ENCODE data around the gene MT1M. TPM values are rescaled to one million over a fixed set of nuclear protein-coding genes. Genes with fewer than 3 reads are reported as not detected.

The MT1M gene
- total RNA-seq, 1 donor from 2014 or later, result not detected

GRCh38 chr16:56603589-56603988 lies 28.9 kb upstream of the MT1M start:
- intact Hi-C loops (cut with micrococcal nuclease), result no loop called here
- Mint-ChIP-seq H3K4me3 (ENCODE audit: low read depth) (no peak overlapping the region), H3K4me1 (ENCODE audit: low read depth) (peaks cover 33% of the 10 kb centered on the region), H3K9me3 (no peaks in the 10 kb centered on the region), H3K27ac (no peak overlapping the region), H3K27me3 (ENCODE audit: low read depth) (peaks cover 14% of the 10 kb centered on the region), H3K36me3 (ENCODE audit: low read depth) (peaks cover 2% of the 10 kb centered on the region)
- DNase-seq (ENCODE audit: low spot score), result no peak

DNA sequence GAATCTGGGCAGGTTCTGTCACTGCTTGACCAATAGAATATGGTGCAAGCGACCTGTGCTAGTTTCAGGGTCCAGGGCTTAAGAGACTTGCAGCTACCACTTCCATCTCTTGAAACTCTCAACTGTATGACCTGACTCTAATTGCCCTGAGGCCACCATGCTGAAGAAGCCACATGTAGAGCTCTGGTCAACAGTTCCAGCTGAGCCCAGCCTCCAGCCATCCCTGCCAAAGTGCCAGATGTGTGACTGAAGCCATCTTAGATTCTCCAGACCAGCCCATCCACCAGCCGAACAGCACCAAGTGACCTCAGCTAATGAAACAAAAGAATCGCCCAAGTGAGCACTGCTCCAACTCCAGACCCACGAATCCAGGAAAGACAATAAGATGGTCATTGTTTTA lies 27.5 kb upstream of the MT1M start:
- peaks cover 16% of the 10 kb centered on the region for H3K36me3 Mint-ChIP-seq (ENCODE audit: low read depth)
- no peaks in the 10 kb centered on the region for H3K9me3 Mint-ChIP-seq
- peaks cover 36% of the 10 kb centered on the region for H3K4me1 Mint-ChIP-seq (ENCODE audit: low read depth)
- no peak overlapping the region for H3K27ac Mint-ChIP-seq
- intact Hi-C loops (cut with micrococcal nuclease), result loop anchor here (1.0 kb wide), 1 partner anchor 97 kb away; no protein-coding TSS in a partner anchor
- DNase-seq (ENCODE audit: low spot score), result no peak
- H3K4me3 Mint-ChIP-seq (ENCODE audit: low read depth), result no peak overlapping the region
- peaks cover 14% of the 10 kb centered on the region for H3K27me3 Mint-ChIP-seq (ENCODE audit: low read depth)

- intact Hi-C loops (cut with micrococcal nuclease), result no loop called here
- peaks cover 10% of the 10 kb centered on the region for H3K27me3 Mint-ChIP-seq (ENCODE audit: low read depth)
- H3K9me3 Mint-ChIP-seq, result no peaks in the 10 kb centered on the region
- H3K4me1 Mint-ChIP-seq (ENCODE audit: low read depth), result peaks cover 35% of the 10 kb centered on the region
- peaks cover 16% of the 10 kb centered on the region for H3K36me3 Mint-ChIP-seq (ENCODE audit: low read depth)
- H3K4me3 Mint-ChIP-seq (ENCODE audit: low read depth), result no peak overlapping the region
- H3K27ac Mint-ChIP-seq, result no peak overlapping the region
- no peak for DNase-seq (ENCODE audit: low spot score)
Observed at GRCh38 chr16:56605475-56605874, 27.0 kb upstream of the MT1M start.

DNA sequence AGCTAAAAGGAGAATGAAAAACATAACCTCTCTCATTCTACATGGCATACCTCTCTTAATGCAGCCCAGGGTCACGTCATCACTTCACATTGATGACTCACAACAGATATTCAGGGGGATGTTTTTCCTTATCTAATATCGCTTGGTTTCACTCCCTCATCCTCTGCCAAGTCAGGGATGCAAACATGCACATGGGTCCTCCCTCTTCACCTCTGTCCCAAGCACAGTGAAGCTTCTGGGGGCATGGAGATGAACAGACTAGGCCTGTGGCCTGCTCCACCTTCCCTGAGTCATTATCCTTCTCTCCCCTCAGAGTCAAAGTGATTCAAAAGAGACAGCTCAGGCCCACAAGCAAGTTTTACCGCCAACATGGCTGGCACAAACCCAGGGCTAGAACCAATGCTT lies 26.4 kb upstream of the MT1M start:
- intact Hi-C loops (cut with micrococcal nuclease), result no loop called here
- H3K9me3 Mint-ChIP-seq, result no peaks in the 10 kb centered on the region
- no peak overlapping the region for H3K4me3 Mint-ChIP-seq (ENCODE audit: low read depth)
- no peak for DNase-seq (ENCODE audit: low spot score)
- no peak overlapping the region for H3K27ac Mint-ChIP-seq
- H3K36me3 Mint-ChIP-seq (ENCODE audit: low read depth), result peaks cover 16% of the 10 kb centered on the region
- H3K27me3 Mint-ChIP-seq (ENCODE audit: low read depth), result peaks cover 6% of the 10 kb centered on the region
- peaks cover 41% of the 10 kb centered on the region for H3K4me1 Mint-ChIP-seq (ENCODE audit: low read depth)

GRCh38 chr16:56606476-56607108 lies 25.9 kb upstream of the MT1M start:
- Mint-ChIP-seq H3K4me1 (ENCODE audit: low read depth) (peaks cover 46% of the 10 kb centered on the region), H3K27me3 (ENCODE audit: low read depth) (peaks cover 4% of the 10 kb centered on the region), H3K9me3 (no peaks in the 10 kb centered on the region), H3K36me3 (ENCODE audit: low read depth) (peaks cover 16% of the 10 kb centered on the region), H3K4me3 (ENCODE audit: low read depth) (no peak overlapping the region), H3K27ac (peak overlapping the region; percentile 65)
- intact Hi-C loops (cut with micrococcal nuclease), result no loop called here
- DNase-seq (ENCODE audit: low spot score), result no peak

- H3K4me1 Mint-ChIP-seq (ENCODE audit: low read depth), result peaks cover 48% of the 10 kb centered on the region
- DNase-seq (ENCODE audit: low spot score), result no peak
- H3K27me3 Mint-ChIP-seq (ENCODE audit: low read depth), result peaks cover 1% of the 10 kb centered on the region
- intact Hi-C loops (cut with micrococcal nuclease), result no loop called here
- peak overlapping the region; percentile 65 for H3K27ac Mint-ChIP-seq
- H3K9me3 Mint-ChIP-seq, result no peaks in the 10 kb centered on the region
- H3K4me3 Mint-ChIP-seq (ENCODE audit: low read depth), result peak overlapping the region; percentile 22
- peaks cover 16% of the 10 kb centered on the region for H3K36me3 Mint-ChIP-seq (ENCODE audit: low read depth)
Observed at GRCh38 chr16:56607109-56607618, 25.3 kb upstream of the MT1M start.

GRCh38 chr16:56607675-56608042 lies 24.8 kb upstream of the MT1M start:
- Mint-ChIP-seq H3K36me3 (ENCODE audit: low read depth) (peaks cover 16% of the 10 kb centered on the region), H3K4me3 (ENCODE audit: low read depth) (peak overlapping the region; percentile 97), H3K27ac (peak overlapping the region; percentile 82), H3K9me3 (no peaks in the 10 kb centered on the region), H3K27me3 (ENCODE audit: low read depth) (no peaks in the 10 kb centered on the region), H3K4me1 (ENCODE audit: low read depth) (peaks cover 52% of the 10 kb centered on the region)
- DNase-seq (ENCODE audit: low spot score), result no peak
- intact Hi-C loops (cut with micrococcal nuclease), result loop anchor here (1.0 to 2.0 kb wide), 5 partner anchors 10 to 435 kb away; partner anchors contain the start of genes MT1E and MT1X

GRCh38 chr16:56608043-56608875 lies 24.2 kb upstream of the MT1M start, which contains the start of gene MT2A:
TSS of gene MT2A (plus strand) at chr16:56608584. CDS start at chr16:56608656, 72 bp downstream.
- Mint-ChIP-seq H3K27me3 (ENCODE audit: low read depth) (no peaks in the 10 kb centered on the region), H3K36me3 (ENCODE audit: low read depth) (peaks cover 16% of the 10 kb centered on the region), H3K4me3 (ENCODE audit: low read depth) (peak within 1 kb of the TSS; percentile 97), H3K9me3 (no peaks in the 10 kb centered on the region), H3K4me1 (ENCODE audit: low read depth) (peaks cover 55% of the 10 kb centered on the region), H3K27ac (peak within 1 kb of the TSS; percentile 99)
- DNase-seq (ENCODE audit: low spot score), result peak; percentile 88
- intact Hi-C loops (cut with micrococcal nuclease), result loop anchor here (1.0 to 2.0 kb wide), 5 partner anchors 9 to 435 kb away; partner anchors contain the start of genes MT1E and MT1X

- peaks cover 58% of the 10 kb centered on the region for H3K4me1 Mint-ChIP-seq (ENCODE audit: low read depth)
- H3K27ac Mint-ChIP-seq, result peak overlapping the region; percentile 99
- peaks cover 16% of the 10 kb centered on the region for H3K36me3 Mint-ChIP-seq (ENCODE audit: low read depth)
- intact Hi-C loops (cut with micrococcal nuclease), result loop anchor here (1.0 to 2.0 kb wide), 5 partner anchors 8 to 434 kb away; partner anchors contain the start of genes MT1E and MT1X
- no peaks in the 10 kb centered on the region for H3K9me3 Mint-ChIP-seq
- H3K27me3 Mint-ChIP-seq (ENCODE audit: low read depth), result no peaks in the 10 kb centered on the region
- DNase-seq (ENCODE audit: low spot score), result no peak
- H3K4me3 Mint-ChIP-seq (ENCODE audit: low read depth), result peak overlapping the region; percentile 97
Observed at GRCh38 chr16:56608876-56609462, 23.5 kb upstream of the MT1M start.

- H3K27me3 Mint-ChIP-seq (ENCODE audit: low read depth), result no peaks in the 10 kb centered on the region
- H3K36me3 Mint-ChIP-seq (ENCODE audit: low read depth), result peaks cover 16% of the 10 kb centered on the region
- peak; percentile 71 for DNase-seq (ENCODE audit: low spot score)
- H3K4me3 Mint-ChIP-seq (ENCODE audit: low read depth), result peak overlapping the region; percentile 97
- H3K4me1 Mint-ChIP-seq (ENCODE audit: low read depth), result peaks cover 63% of the 10 kb centered on the region
- peak overlapping the region; percentile 99 for H3K27ac Mint-ChIP-seq
- intact Hi-C loops (cut with micrococcal nuclease), result loop anchor here (2.0 kb wide), 2 partner anchors 253 to 433 kb away; no protein-coding TSS in a partner anchor
- H3K9me3 Mint-ChIP-seq, result no peaks in the 10 kb centered on the region
Observed at GRCh38 chr16:56609463-56609921, 23.0 kb upstream of the MT1M start.

DNA sequence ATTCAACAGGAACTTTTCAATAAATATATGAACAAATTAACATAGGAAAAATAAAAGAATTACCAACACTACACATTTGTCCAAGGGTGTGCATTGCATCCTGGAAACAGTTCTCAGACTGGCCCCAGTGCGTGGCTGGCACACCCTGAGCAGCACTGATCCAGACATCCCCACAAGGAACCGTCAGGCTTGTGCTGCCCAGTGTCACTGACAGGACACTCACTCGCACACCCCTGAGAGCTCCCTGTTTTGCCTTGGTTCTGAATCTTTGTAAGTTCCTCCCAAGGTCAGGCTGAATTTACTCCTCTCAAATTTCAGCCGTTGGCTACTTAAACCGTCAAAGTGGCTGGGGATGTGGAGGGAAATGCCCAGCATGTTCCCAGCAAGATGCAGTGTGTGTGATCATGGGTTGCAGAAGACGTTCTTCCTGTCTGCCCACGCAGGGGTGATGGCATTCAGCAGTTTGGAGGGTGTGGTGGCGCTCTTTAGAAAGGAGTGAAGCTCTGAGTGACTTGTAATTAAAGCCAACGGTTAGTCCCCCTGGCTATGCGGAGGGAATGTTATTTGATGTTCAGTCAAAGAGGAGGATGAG lies 22.3 kb upstream of the MT1M start:
- peaks cover 16% of the 10 kb centered on the region for H3K36me3 Mint-ChIP-seq (ENCODE audit: low read depth)
- peak overlapping the region; percentile 97 for H3K4me3 Mint-ChIP-seq (ENCODE audit: low read depth)
- intact Hi-C loops (cut with micrococcal nuclease), result loop anchor here (1.0 to 10.0 kb wide), 6 partner anchors 33 to 690 kb away; partner anchors contain the start of genes MT1G, MT1H, NUDT21 and OGFOD1

DNA sequence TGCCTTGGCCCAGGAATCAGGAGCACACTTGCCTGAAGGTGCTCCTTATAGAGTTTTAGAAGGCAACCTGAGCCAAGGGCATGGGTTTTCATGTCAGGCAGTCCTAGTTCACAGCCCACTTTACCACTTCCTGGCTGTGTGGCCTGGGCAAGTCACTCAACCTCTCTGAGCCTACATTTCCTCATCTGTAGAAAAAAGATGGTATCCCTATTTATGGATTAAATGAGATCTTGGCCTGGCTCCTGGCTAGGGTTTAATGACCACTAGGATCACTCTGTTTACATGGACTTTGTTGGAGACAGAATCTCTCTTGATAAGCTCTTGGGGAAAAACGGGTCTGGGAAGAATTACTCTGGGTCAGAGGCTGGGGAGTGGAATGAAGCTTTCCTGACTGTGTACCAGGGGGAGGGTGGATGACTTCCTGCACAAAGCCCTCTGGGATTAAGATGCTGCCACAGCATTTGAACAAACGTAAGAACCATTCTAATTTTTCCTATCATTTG lies 21.8 kb upstream of the MT1M start:
- Mint-ChIP-seq H3K9me3 (no peaks in the 10 kb centered on the region), H3K4me1 (ENCODE audit: low read depth) (peaks cover 75% of the 10 kb centered on the region), H3K27ac (peak overlapping the region; percentile 99), H3K4me3 (ENCODE audit: low read depth) (peak overlapping the region; percentile 97), H3K27me3 (ENCODE audit: low read depth) (no peaks in the 10 kb centered on the region), H3K36me3 (ENCODE audit: low read depth) (peaks cover 16% of the 10 kb centered on the region)
- DNase-seq (ENCODE audit: low spot score), result no peak
- intact Hi-C loops (cut with micrococcal nuclease), result loop anchor here (1.0 to 10.0 kb wide), 6 partner anchors 33 to 690 kb away; partner anchors contain the start of genes MT1G, MT1H, NUDT21 and OGFOD1

More for the DNA sequence above, 22.3 kb upstream of the MT1M start:
- no peaks in the 10 kb centered on the region for H3K9me3 Mint-ChIP-seq
- peak; percentile 54 for DNase-seq (ENCODE audit: low spot score)
- peaks cover 69% of the 10 kb centered on the region for H3K4me1 Mint-ChIP-seq (ENCODE audit: low read depth)
- H3K27me3 Mint-ChIP-seq (ENCODE audit: low read depth), result no peaks in the 10 kb centered on the region
- H3K27ac Mint-ChIP-seq, result peak overlapping the region; percentile 99
